Parietal lobe (tissue), 1 donor: Measurements from ENCODE around the gene OR12D2. TPM values are rescaled to one million over a fixed set of nuclear protein-coding genes. Genes with fewer than 3 reads are reported as not detected.

Experiments
- total RNA-seq: library from RNA; depleted of rRNA; stranded (reverse); fragments of >200 nt; gene quantifications from one replicate; pipeline ENCODE4 v1.2.3, GENCODE V29; 2014

The OR12D2 gene
- not detected for total RNA-seq

GRCh38 chr6:29395331-29395730, at the start of gene OR12D2:
Gene OR12D2 (plus strand): TSS chr6:29395631. CDS start chr6:29396700, 1,069 bp downstream.

GRCh38 chr6:29368765-29369164, 26.7 kb upstream of the OR12D2 start, which contains the start of gene OR5V1:
Gene OR5V1 (minus strand): TSS chr6:29368865. CDS start chr6:29356195, 12,670 bp downstream.

GRCh38 chr6:29375191-29375590, 20.2 kb upstream of the OR12D2 start, which contains the start of gene OR12D3:
Gene OR12D3 (minus strand): TSS chr6:29375291. CDS start chr6:29375287, 4 bp downstream.

GRCh38 chr6:29414588-29414987, 19.2 kb downstream of the OR12D2 start, which contains the start of gene OR12D1:
Gene OR12D1 (plus strand): TSS chr6:29414928.

GRCh38 chr6:29439006-29439405, 43.6 kb downstream of the OR12D2 start, which contains the start of gene OR10C1:
Gene OR10C1 (plus strand): TSS chr6:29439306. CDS start chr6:29440016, 710 bp downstream.

Other genes starting within 250 kb of the OR12D2 start
- not detected for gene OR2J2, start 224.7 kb upstream of the OR12D2 start, total RNA-seq
- not detected for gene OR14J1, start 93.9 kb upstream of the OR12D2 start, total RNA-seq
- gene OR5V1, start 26.8 kb upstream of the OR12D2 start, total RNA-seq, result not detected
- gene OR12D3, start 20.3 kb upstream of the OR12D2 start, total RNA-seq, result not detected
- not detected for gene OR12D1, start 19.3 kb downstream of the OR12D2 start, total RNA-seq
- not detected for gene OR10C1, start 43.7 kb downstream of the OR12D2 start, total RNA-seq
- gene OR11A1, start 61.4 kb downstream of the OR12D2 start, total RNA-seq, result not detected
- gene OR2H1, start 61.5 kb downstream of the OR12D2 start, total RNA-seq, result not detected
- gene MAS1L, start 92.3 kb downstream of the OR12D2 start, total RNA-seq, result not detected
- gene UBD, start 164.1 kb downstream of the OR12D2 start, total RNA-seq, result not detected
- not detected for gene OR2H2, start 189.5 kb downstream of the OR12D2 start, total RNA-seq
- 188 TPM for gene GABBR1, start 237.6 kb downstream of the OR12D2 start, total RNA-seq